ENCODE results near the gene HAUS8. TPM values are rescaled to one million over a fixed set of nuclear protein-coding genes. Genes with fewer than 3 reads are reported as not detected.
A peak's percentile ranks its signal among the peaks of the same experiment; 100 is the strongest.
"Not testable (repeated sequence)": the region's sequence is repeated elsewhere in the genome, so short reads cannot be mapped to it uniquely, and the experiment has no call there.

HAUS8 gene
- total and polyA plus RNA-seq, 12 donors, result 2.0 to 10.2 (median 4.9) TPM

DNA sequence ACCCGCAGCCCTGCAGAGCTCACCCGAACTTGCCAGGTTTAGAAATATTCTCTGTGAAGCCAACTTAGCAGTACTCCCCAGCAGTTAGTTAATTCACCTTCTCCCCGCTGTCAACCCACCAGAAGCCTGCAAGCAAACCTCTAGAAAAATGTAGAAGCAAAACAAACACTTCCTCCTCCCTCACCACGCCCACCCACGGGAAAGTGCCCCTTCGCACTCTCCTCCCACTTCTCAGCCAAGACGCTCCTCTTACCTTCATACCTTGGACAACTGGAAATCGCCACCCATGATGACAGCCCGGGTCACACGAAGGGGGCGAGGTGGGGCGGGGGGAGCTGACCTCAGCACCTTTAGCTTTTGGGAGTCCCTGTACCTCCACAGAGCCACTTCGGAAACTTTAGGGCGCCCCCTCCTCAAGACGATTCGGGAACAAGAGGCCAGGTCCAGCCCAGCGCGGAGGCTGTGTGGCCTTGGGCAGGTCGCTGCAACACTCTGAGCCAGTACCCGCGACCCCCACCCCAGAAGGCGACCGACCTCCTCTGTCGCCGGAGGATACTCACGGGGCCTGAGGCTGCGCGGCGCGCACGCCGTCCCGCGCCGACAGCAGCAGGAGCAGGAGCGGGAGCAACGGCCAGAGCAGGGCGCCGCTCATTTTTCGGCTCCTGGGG, 49.1 kb downstream of the HAUS8 start:
- no peak for ATAC-seq
- DNase-seq, result no peak
- no peak for TF ChIP-seq CTCF (IDR thresholded peaks at IDR 0.05)
- 2% methylated on average over 37 to 40 of the region's 40 CpGs for WGBS, 2 donors
- H3K4me3 ChIP-seq, result peak overlapping the region; percentile 9 to 56 (median 48)
- peak overlapping the region in 6 of 10 donors; percentile 15 to 75 (median 37) for H3K27ac ChIP-seq
- peaks cover 0 to 27% (median 4%) of the 10 kb centered on the region in 9 donors for H3K4me1 ChIP-seq
- peaks cover 0 to 62% (median 48%) of the 10 kb centered on the region in 7 donors for H3K27me3 ChIP-seq
- H3K36me3 ChIP-seq, result no peaks in the 10 kb centered on the region
- intact Hi-C loops (cut with DNase I), result no loop called here
- H3K9me3 ChIP-seq, result peaks cover 0 to 25% (median 13%) of the 10 kb centered on the region in 11 donors

GRCh38 chr19:17025361-17025760, 49.9 kb downstream of the HAUS8 start:
- 78 to 81% methylated on average over 6 of the region's 6 CpGs for WGBS, 2 donors

DNA sequence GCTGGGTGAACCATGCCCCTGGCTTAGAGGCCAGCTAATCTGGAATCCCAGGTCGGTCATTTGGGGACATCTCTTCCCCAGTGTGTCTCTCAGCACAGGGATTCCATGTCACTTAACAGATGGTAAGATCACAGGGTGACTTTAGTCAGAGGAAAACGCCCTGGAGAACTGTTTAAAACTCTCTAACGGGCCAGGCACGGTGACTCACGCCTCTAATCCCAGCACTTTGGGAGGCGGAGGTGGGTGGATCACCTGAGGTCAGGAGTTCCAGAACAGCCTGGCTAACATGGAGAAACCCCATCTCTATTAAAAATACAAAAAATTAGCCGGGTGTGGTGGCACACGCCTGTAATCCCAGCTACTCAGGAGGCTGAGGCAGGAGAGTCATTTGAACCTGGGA, 50.3 kb downstream of the HAUS8 start:
- intact Hi-C loops (cut with DNase I); H3K36me3 ChIP-seq; H3K27ac ChIP-seq; DNase-seq; ATAC-seq: not testable (repeated sequence)
- WGBS, 2 donors, result 91% methylated on average over 8 of the region's 8 CpGs
- Histone ChIP-seq H3K9me3 (peaks cover 0 to 25% (median 13%) of the 10 kb centered on the region in 11 donors), H3K27me3 (peaks cover 0 to 59% (median 48%) of the 10 kb centered on the region in 7 donors), H3K4me3 (peak overlapping the region in 2 of 10 donors; percentile 43 to 56), H3K4me1 (peaks cover 0 to 32% (median 4%) of the 10 kb centered on the region in 9 donors)

More at GRCh38 chr19:17025361-17025760, 49.9 kb downstream of the HAUS8 start:
- no peaks in the 10 kb centered on the region for H3K36me3 ChIP-seq
- ATAC-seq, result no peak
- peak overlapping the region in 6 of 10 donors; percentile 43 to 56 (median 48) for H3K4me3 ChIP-seq
- DNase-seq, result no peak
- peaks cover 0 to 25% (median 13%) of the 10 kb centered on the region in 11 donors for H3K9me3 ChIP-seq
- H3K27me3 ChIP-seq, result peaks cover 0 to 59% (median 48%) of the 10 kb centered on the region in 7 donors
- peaks cover 0 to 30% (median 4%) of the 10 kb centered on the region in 9 donors for H3K4me1 ChIP-seq
- intact Hi-C loops (cut with DNase I), result no loop called here
- no peak for TF ChIP-seq CTCF (IDR thresholded peaks at IDR 0.05)
- H3K27ac ChIP-seq, result peak overlapping the region in 1 of 10 donors; percentile 75

- no peak overlapping the region for H3K27ac ChIP-seq
- TF ChIP-seq CTCF (IDR thresholded peaks at IDR 0.05), result no peak
- intact Hi-C loops (cut with DNase I), result no loop called here
- peaks cover 0 to 25% (median 13%) of the 10 kb centered on the region in 11 donors for H3K9me3 ChIP-seq
- peaks cover 0 to 57% (median 45%) of the 10 kb centered on the region in 7 donors for H3K27me3 ChIP-seq
- 82 to 98% methylated on average over 3 of the region's 3 CpGs for WGBS, 2 donors
- no peak for DNase-seq
- H3K4me1 ChIP-seq, result peaks cover 0 to 32% (median 4%) of the 10 kb centered on the region in 9 donors
- H3K36me3 ChIP-seq, result no peaks in the 10 kb centered on the region
- H3K4me3 ChIP-seq, result no peak overlapping the region
- ATAC-seq, result no peak
These were observed 51.4 kb downstream of the HAUS8 start for GRCh38 chr19:17023805-17024204.

- Histone ChIP-seq H3K9me3 (peaks cover 0 to 25% (median 13%) of the 10 kb centered on the region in 11 donors), H3K36me3 (no peaks in the 10 kb centered on the region), H3K27me3 (peaks cover 0 to 47% (median 35%) of the 10 kb centered on the region in 7 donors), H3K27ac (peak overlapping the region in 2 of 10 donors; percentile 1 to 5), H3K4me1 (peaks cover 0 to 32% (median 4%) of the 10 kb centered on the region in 9 donors), H3K4me3 (no peak overlapping the region)
- ATAC-seq (no peak), DNase-seq (no peak)
- no peak for TF ChIP-seq CTCF (IDR thresholded peaks at IDR 0.05)
- WGBS, 2 donors, result 83 to 90% methylated on average over 7 of the region's 7 CpGs
- intact Hi-C loops (cut with DNase I), result no loop called here
These were observed 52.5 kb downstream of the HAUS8 start for GRCh38 chr19:17022738-17023137.
